GM13977 (cell line): Measurements from ENCODE around the gene SRSF5.

Experiments used
- DNase-seq: peaks from one replicate; pipeline ENCODE4 v3.0.0; 2012; ENCODE audit warnings: low spot score
- in situ Hi-C: fragments of 300-500 bp; cut with MboI; formaldehyde crosslinking; loops from one replicate; pipeline ENCODE4 v1.12.0; 2022; ENCODE audit warnings: low sequenced_read_pairs, low pct_unique_long_range_greater_than_20kb, mixed read lengths, inconsistent platforms; ENCODE audit not compliant: unreplicated experiment
- TF ChIP-seq, protein P1 (sequence below): IDR thresholded peaks from 2 replicates; pipeline ENCODE4 v1.5.1; 2012; ENCODE audit warnings: mild to moderate bottlenecking, control low read depth; ENCODE audit not compliant: insufficient read depth; ENCODE audit errors: extremely low read depth, missing control alignments

Gene SRSF5

DNA sequence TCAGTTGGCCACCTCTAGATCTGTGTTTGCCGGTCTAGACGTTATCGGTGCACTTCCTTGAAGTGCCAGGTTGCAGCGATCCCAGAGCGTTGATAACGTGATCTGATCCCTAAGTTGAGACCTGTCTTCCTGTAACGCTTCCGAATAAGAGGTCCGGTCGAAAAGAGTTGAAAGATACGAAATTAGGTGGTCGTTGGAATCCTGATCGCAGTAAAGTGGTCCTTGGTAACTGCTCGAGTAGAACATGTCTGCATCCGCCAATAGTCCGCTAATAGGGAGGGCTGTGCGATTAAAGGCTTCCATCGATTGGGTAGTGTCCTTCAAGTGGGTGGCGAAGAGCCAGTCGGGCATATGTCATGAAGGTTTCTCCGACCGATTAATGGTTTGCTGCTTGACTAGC lies 2.7 kb downstream of the SRSF5 start:
- in situ Hi-C loops: no loop called here
- TF ChIP-seq, protein P1, sequence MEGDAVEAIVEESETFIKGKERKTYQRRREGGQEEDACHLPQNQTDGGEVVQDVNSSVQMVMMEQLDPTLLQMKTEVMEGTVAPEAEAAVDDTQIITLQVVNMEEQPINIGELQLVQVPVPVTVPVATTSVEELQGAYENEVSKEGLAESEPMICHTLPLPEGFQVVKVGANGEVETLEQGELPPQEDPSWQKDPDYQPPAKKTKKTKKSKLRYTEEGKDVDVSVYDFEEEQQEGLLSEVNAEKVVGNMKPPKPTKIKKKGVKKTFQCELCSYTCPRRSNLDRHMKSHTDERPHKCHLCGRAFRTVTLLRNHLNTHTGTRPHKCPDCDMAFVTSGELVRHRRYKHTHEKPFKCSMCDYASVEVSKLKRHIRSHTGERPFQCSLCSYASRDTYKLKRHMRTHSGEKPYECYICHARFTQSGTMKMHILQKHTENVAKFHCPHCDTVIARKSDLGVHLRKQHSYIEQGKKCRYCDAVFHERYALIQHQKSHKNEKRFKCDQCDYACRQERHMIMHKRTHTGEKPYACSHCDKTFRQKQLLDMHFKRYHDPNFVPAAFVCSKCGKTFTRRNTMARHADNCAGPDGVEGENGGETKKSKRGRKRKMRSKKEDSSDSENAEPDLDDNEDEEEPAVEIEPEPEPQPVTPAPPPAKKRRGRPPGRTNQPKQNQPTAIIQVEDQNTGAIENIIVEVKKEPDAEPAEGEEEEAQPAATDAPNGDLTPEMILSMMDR: no peak
- no peak for DNase-seq

DNA sequence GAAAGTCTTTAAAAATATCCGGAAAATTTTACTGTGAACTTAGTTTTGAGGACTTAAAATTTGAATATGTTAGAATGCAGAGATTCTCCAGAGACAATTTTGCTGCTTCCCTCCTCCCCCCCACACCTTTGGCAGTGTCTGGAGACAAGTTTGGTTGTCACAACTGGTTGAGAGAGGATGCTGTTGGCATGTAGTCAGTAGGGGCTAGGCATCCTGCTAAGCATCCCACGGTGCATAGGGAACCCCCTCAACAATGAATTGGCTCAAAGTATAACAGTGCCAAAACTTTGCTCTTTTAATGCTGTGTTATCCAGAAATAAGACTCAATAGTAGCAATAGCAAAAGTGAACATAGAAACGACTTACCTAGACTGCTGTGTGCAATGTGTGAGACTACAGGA lies 3.6 kb downstream of the SRSF5 start:
- in situ Hi-C loops: no loop called here
- TF ChIP-seq, protein P1: no peak
- no peak for DNase-seq

DNA sequence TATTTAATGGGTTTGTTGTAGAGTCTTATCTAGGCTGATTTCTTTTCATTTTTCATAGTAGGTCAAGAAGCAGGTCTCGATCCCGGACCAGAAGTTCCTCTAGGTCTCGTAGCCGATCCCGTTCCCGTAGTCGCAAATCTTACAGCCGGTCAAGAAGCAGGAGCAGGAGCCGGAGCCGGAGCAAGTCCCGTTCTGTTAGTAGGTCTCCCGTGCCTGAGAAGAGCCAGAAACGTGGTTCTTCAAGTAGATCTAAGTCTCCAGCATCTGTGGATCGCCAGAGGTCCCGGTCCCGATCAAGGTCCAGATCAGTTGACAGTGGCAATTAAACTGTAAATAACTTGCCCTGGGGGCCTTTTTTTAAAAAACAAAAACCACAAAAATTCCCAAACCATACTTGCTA lies 4.2 kb downstream of the SRSF5 start:
- DNase-seq: no peak
- in situ Hi-C loops: no loop called here
- TF ChIP-seq, protein P1: no peak

DNA sequence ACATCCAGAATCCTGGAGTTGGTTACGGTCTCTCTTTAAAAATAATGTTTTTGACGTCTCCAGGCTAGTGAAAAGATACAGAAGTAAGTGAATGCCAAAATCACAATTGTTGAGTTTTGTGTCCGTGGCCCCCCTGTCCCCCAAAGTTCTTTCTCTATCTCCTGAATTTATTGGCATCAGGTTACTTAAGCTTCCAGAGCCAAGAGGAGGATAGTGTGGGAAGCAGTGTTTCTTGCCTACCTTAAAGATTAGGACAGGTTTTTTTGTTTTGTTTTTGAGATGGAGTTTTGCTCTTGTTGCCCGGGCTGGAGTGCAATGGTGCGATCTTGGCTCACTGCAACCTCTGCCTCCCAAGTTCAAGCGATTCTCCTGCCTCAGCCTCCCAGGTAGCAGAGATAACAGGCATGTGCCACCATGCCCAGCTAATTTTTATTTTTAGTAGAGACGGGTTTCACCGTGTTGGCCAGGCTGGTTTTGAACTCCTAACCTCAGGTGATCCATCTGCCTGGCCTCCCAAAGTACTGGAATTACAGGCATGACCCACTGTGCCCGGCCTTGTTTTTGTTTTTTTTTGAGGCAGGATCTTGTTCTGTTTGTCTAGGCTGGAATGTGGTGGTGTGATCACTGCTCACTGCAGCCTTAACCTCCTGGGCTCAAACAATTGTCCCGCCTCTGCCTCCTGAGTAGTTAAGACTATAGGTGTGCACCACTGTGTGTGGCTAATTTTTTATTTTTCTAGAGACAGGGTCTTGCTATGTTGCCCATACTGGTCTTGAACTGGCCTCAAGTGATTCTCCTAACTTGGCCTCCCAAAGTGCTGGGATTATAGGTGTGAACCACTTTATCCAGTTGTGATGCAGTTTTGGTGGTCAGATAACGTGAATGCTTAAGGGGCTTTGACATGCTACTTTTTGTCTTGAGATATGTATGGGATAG lies 5.4 kb downstream of the SRSF5 start:
- TF ChIP-seq, protein P1: no peak
- DNase-seq: no peak
- in situ Hi-C loops: no loop called here

DNA sequence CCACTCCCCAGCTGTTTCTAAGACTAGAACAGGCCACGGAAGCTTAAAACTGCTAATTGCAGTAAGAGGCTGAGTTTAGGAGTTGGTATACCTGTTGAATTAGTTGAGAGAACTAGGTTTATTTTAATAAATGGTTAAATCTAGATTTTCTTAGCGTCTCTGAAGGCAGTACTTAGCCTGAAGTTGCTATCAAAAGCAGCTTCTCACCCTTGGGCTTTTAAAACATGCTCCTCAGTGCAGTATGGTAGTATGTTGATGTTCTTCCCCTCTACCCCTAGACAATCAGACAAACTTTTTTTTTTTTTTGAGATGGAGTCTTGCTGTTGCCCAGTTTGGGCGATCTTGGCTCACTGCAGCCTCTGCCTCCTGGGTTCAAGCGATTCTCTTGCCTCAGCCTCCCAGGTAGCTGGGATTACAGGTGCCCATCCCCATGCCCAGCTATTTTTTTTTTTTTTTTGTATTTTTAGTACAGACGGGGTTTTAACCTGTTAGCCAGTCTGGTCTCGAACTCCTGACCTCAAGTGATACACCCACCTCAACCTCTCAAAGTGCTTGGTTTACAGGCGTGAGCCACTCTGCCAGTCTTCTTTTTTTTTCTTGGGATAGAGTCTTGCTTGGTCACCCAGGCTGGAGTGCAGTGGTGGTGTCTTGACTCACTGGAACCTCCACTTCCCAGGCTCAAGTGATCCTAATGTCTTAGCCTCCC lies 6.8 kb downstream of the SRSF5 start:
- TF ChIP-seq, protein P1: no peak
- in situ Hi-C loops: no loop called here
- no peak for DNase-seq

DNA sequence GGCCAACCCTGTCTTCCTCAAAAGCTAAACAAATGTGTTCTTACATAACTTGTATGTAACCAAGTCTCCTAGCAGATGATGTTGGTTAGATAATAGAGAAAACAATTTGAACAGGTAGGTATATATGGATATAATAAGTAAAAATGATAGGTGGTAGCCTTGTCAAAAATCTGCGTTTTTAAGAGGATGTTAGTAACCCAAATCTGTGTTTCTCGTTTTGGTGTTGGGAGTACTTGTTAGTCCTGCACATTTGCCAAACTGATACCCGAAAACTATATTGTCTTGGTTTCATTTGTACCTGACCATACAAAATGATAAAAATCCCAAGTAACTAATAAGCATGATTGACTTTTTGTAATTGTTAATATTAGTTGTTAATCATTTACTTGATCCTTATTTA lies 8.1 kb downstream of the SRSF5 start:
- in situ Hi-C loops: no loop called here
- TF ChIP-seq, protein P1: no peak
- DNase-seq: no peak
